ENCODE results near the gene FLNC.

DNA sequence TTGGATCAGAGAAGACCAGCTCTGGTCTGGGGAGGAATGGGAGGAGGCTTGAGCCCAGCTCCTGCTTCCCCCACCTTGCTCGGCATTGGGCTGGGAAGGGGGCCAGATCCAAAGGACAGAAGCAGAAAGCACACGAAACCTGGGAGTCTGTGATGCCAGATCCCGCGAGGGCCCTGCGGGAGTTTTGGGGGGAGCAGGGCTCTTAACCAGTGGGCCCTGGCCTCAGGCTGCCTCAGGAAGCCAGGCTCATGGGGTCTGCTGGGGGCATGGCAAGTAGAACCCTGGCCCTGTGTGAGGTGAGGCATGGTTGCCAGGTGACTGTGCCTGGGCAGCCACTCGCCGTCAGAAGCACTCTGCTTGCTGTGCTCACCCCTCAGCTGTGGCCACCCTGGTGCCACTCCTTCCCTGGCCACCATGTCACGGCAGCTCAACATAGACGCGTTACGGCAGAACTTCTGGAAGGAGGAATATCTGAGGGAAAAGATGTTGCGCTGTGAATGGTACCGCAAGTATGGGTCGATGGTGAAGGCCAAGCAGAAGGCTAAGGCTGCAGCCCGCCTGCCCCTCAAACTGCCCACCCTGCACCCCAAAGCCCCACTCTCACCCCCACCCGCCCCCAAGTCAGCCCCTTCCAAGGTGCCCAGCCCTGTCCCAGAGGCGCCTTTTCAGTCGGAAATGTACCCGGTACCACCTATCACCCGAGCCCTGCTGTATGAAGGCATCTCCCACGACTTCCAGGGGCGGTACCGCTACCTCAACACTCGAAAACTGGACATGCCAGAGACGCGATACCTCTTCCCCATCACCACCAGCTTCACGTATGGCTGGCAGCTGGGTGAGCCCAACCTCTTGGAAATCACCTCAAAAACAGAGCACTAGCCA is 36.0 kb downstream of the FLNC start:
- TF ChIP-seq EZH2 (IDR thresholded peaks at IDR 0.05; ENCODE audit: borderline replicate concordance, low read length) (no peak), CTCF (conservative IDR thresholded peaks at IDR 0.05 in 1 of 2, IDR thresholded peaks at IDR 0.05 in 1 of 2; ENCODE audit: extremely low read depth in 1 of 2, insufficient read depth in 1 of 2, low read depth in 1 of 2, low read length in 2 of 2) (no peak)
